HepG2 (cell line): ENCODE measurements around the gene UBE3B. TPM values are rescaled to one million over a fixed set of nuclear protein-coding genes. Genes with fewer than 3 reads are reported as not detected.

Experiments
- BORCS8-MEF2B ChIP-seq: sonication (generic); formaldehyde crosslinking; IDR thresholded peaks from 2 replicates; pipeline ENCODE4 v1.8.0; 2022; ENCODE audit warnings: mild to moderate bottlenecking, missing genetic modification reagents
- DPF2 ChIP-seq: sonication (generic); formaldehyde crosslinking; IDR thresholded peaks from 2 replicates; pipeline ENCODE4 v1.4.0; 2020; ENCODE audit warnings: mild to moderate bottlenecking, low read depth, missing genetic modification reagents, borderline replicate concordance
- GLI4 ChIP-seq: sonication (generic); formaldehyde crosslinking; IDR thresholded peaks from 2 replicates; pipeline ENCODE4 v1.5.1; 2020; ENCODE audit warnings: missing genetic modification reagents, mild to moderate bottlenecking, moderate library complexity, borderline replicate concordance
- HDAC2 ChIP-seq: sonication (generic); formaldehyde crosslinking; IDR thresholded peaks from 2 replicates; pipeline ENCODE4 v1.4.0; 2020; ENCODE audit warnings: missing genetic modification reagents
- HIVEP1 ChIP-seq: sonication (generic); formaldehyde crosslinking; IDR thresholded peaks from 2 replicates; pipeline ENCODE4 v1.4.0; 2020; ENCODE audit warnings: mild to moderate bottlenecking, missing genetic modification reagents
- IRF9 ChIP-seq: sonication (generic); formaldehyde crosslinking; IDR thresholded peaks from 2 replicates; pipeline ENCODE4 v1.8.0; 2022; ENCODE audit warnings: missing genetic modification reagents, mild to moderate bottlenecking, borderline replicate concordance
- MAFF ChIP-seq: IDR thresholded peaks from 2 replicates; pipeline ENCODE4 v1.6.1; 2011; ENCODE audit warnings: low read depth, low read length, improper control_type of control experiment
- MAFK ChIP-seq, 2 experiments: IDR thresholded peaks in 1 of 2; conservative IDR thresholded peaks in 1 of 2; 2 replicates each; pipeline ENCODE4 v1.6.1; 2011; ENCODE audit warnings: improper control_type of control experiment in 2 of 2, low read length in 2 of 2
- THRA ChIP-seq: sonication (generic); formaldehyde crosslinking; IDR thresholded peaks from 2 replicates; pipeline ENCODE4 v1.4.0; 2020; ENCODE audit warnings: missing genetic modification reagents, borderline replicate concordance
- ZHX2 ChIP-seq, 2 experiments: sonication (generic) in 1 of 2; formaldehyde crosslinking in 1 of 2; IDR thresholded peaks; 2 replicates each; pipeline versions ENCODE4 v1.6.1 to v1.9.0; 2014 to 2022; ENCODE audit warnings: antibody characterized with exemption in 1 of 2, borderline replicate concordance in 1 of 2, inconsistent platforms in 1 of 2, low read depth in 1 of 2, missing genetic modification reagents in 1 of 2
- ZKSCAN1 ChIP-seq: fragments of 150-350 bp; IDR thresholded peaks from 2 replicates; pipeline ENCODE4 v1.6.1; 2014; ENCODE audit warnings: low read length
- ZNF414 ChIP-seq: sonication (generic); formaldehyde crosslinking; IDR thresholded peaks from 2 replicates; pipeline ENCODE4 v1.5.0; 2020; ENCODE audit warnings: missing genetic modification reagents
- ZNF569 ChIP-seq: sonication (generic); formaldehyde crosslinking; IDR thresholded peaks from 2 replicates; pipeline ENCODE4 v1.5.0; 2020; ENCODE audit warnings: mild to moderate bottlenecking, missing genetic modification reagents, moderate library complexity, borderline replicate concordance
- ZNF597 ChIP-seq: sonication (generic); formaldehyde crosslinking; IDR thresholded peaks from 2 replicates; pipeline ENCODE4 v1.5.0; 2020; ENCODE audit warnings: missing genetic modification reagents
- ZNF713 ChIP-seq: sonication (generic); formaldehyde crosslinking; IDR thresholded peaks from 2 replicates; pipeline ENCODE4 v1.4.0; 2020; ENCODE audit warnings: mild to moderate bottlenecking, missing genetic modification reagents
- ZSCAN21 ChIP-seq: sonication (generic); formaldehyde crosslinking; IDR thresholded peaks from 2 replicates; pipeline ENCODE4 v1.8.0; 2022; ENCODE audit warnings: mild to moderate bottlenecking, missing genetic modification reagents, moderate library complexity, borderline replicate concordance
- ZSCAN29 ChIP-seq: sonication (generic); formaldehyde crosslinking; conservative IDR thresholded peaks from 2 replicates; pipeline ENCODE4 v1.4.0; 2020; ENCODE audit warnings: mild to moderate bottlenecking, missing genetic modification reagents
- polyA plus RNA-seq, 8 experiments: library from polyadenylated mRNA; depleted of rRNA in 3 of 8; stranded (reverse) in 7 of 8; unstranded in 1 of 8; fragments of >200 nt; fragmentation: Illumina TruSeq in 4 of 8; extraction: Trizol in 4 of 8; gene quantifications; 2 replicates each; pipeline versions ENCODE4 v1.2.1 to v1.2.3, GENCODE V29; 2011 to 2016; ENCODE audit warnings: low read depth in 4 of 8, missing spikeins in 1 of 8, mixed read lengths in 1 of 8; ENCODE audit not compliant: insufficient read depth in 1 of 8
- total RNA-seq, 5 experiments: library from RNA; depleted of rRNA; stranded (reverse); fragments of >200 nt; fragmentation: Illumina TruSeq; extraction: Trizol; gene quantifications; 2 replicates each; pipeline ENCODE4 v1.2.3, GENCODE V29; 2016; ENCODE audit warnings: low read depth in 1 of 5

UBE3B gene
- total and polyA plus RNA-seq, 2 of the 13 experiments (the other 11 are each of a cell fraction or from before 2014, with no cell fraction given): 22.7 to 25.3 TPM

- no peak for TF ChIP-seq MAFF
- peak; percentile 90 for TF ChIP-seq HIVEP1
- TF ChIP-seq HDAC2 (CRISPR knock-in tag): 0 out of 2 replicates have a peak, but pooled peaks have one; percentile 45
- TF ChIP-seq ZNF597: no peak
- no peak for TF ChIP-seq DPF2 (CRISPR knock-in tag)
- no peak for TF ChIP-seq BORCS8-MEF2B
- TF ChIP-seq THRA (CRISPR knock-in tag): no peak
- 0 out of 2 replicates have a peak, but pooled peaks have one; percentile 17 for TF ChIP-seq ZSCAN21 (CRISPR knock-in tag)
- peak; percentile 55; the same call in 1 of the 2 replicates for TF ChIP-seq ZNF414 (CRISPR knock-in tag)
- no peak for TF ChIP-seq ZNF713
- TF ChIP-seq ZHX2 (IDR thresholded peaks at IDR 0.05; ENCODE audit: low read depth): peak; percentile 71
- 0 out of 2 replicates have a peak, but pooled peaks have one; percentile 67 for TF ChIP-seq ZHX2 (CRISPR knock-in tag; IDR thresholded peaks at IDR 0.05; ENCODE audit: borderline replicate concordance)
- no peak for TF ChIP-seq GLI4 (CRISPR knock-in tag)
- peak; percentile 59; the same call in 1 of the 2 replicates for TF ChIP-seq IRF9 (CRISPR knock-in tag)
- TF ChIP-seq ZKSCAN1: no peak
- TF ChIP-seq ZSCAN29: no peak
- TF ChIP-seq ZNF569 (CRISPR knock-in tag): no peak
- no peak for TF ChIP-seq MAFK (conservative IDR thresholded peaks at IDR 0.05 in 1 of 2, IDR thresholded peaks at IDR 0.05 in 1 of 2; ENCODE audit: low read length in 2 of 2)
Observed at GRCh38 chr12:109477185-109477962, at the start of gene UBE3B, which contains the start of gene KCTD10 (continued).
